DOHH2 (cell line): ENCODE results near the gene PROS1.

Experiments
- EZH2phosphoT487 ChIP-seq: fragments of 200-600 bp; sonication (generic); IDR thresholded peaks from 2 replicates; pipeline ENCODE4 v1.6.1; 2017; ENCODE audit warnings: borderline replicate concordance, mild to moderate bottlenecking, antibody characterized with exemption, low read length, moderate library complexity, mixed read lengths
- TF ChIP-seq, protein P1 (sequence below): fragments of 200-600 bp; sonication (generic); IDR thresholded peaks from one replicate; pipeline ENCODE4 v1.5.1; 2014; ENCODE audit warnings: antibody characterized with exemption, mild to moderate bottlenecking, low read depth, low read length; ENCODE audit not compliant: poor library complexity, severe bottlenecking

DNA sequence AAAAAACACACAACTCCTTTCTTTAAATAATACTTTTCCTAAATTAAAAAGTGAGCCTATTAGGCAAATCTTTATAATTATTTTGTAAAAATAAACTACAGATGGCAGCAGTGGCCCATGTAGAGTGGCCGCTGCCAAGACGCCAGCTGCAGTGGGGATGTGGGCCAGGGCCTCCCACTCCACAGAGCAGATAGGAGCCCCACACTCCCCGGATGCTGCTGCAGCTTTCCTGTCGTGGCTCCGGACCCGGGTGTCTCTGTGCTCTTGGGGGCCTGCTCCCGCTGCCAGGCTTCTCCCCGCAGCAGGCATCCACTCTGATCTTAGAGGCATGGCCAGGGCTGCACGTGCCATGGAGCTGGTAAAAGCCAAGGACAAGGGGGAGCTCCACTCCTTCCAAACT, 67.5 kb downstream of the PROS1 start:
- TF ChIP-seq, protein P1, sequence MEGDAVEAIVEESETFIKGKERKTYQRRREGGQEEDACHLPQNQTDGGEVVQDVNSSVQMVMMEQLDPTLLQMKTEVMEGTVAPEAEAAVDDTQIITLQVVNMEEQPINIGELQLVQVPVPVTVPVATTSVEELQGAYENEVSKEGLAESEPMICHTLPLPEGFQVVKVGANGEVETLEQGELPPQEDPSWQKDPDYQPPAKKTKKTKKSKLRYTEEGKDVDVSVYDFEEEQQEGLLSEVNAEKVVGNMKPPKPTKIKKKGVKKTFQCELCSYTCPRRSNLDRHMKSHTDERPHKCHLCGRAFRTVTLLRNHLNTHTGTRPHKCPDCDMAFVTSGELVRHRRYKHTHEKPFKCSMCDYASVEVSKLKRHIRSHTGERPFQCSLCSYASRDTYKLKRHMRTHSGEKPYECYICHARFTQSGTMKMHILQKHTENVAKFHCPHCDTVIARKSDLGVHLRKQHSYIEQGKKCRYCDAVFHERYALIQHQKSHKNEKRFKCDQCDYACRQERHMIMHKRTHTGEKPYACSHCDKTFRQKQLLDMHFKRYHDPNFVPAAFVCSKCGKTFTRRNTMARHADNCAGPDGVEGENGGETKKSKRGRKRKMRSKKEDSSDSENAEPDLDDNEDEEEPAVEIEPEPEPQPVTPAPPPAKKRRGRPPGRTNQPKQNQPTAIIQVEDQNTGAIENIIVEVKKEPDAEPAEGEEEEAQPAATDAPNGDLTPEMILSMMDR = no peak
- TF ChIP-seq EZH2phosphoT487 = no peak
